ENCODE measurements around the gene ANGEL2.
A peak's percentile ranks its signal among the peaks of the same experiment; 100 is the strongest.
"Not testable (repeated sequence)": the region's sequence is repeated elsewhere in the genome, so short reads cannot be mapped to it uniquely, and the experiment has no call there.

The ANGEL2 gene

GRCh38 chr1:213015099-213016050 is at the start of gene ANGEL2:
TSS of gene ANGEL2 (minus strand) at chr1:213015867. CDS start at chr1:213015671, 196 bp downstream.
- DNase-seq (ENCODE audit: low spot score) = peak; percentile 98

- DNase-seq (ENCODE audit: low spot score) = no peak
These were observed 45.6 kb upstream of the ANGEL2 start for GRCh38 chr1:213061263-213061662.

GRCh38 chr1:213060836-213061235 is 45.2 kb upstream of the ANGEL2 start:
- DNase-seq (ENCODE audit: low spot score) = no peak

GRCh38 chr1:213057264-213058059 is 41.8 kb upstream of the ANGEL2 start:
- DNase-seq (ENCODE audit: low spot score) = no peak

GRCh38 chr1:213055767-213056166 is 40.1 kb upstream of the ANGEL2 start:
- DNase-seq (ENCODE audit: low spot score) = no peak

- DNase-seq (ENCODE audit: low spot score) = no peak
These were observed 39.3 kb upstream of the ANGEL2 start for GRCh38 chr1:213054733-213055591.

GRCh38 chr1:213054142-213054541 is 38.5 kb upstream of the ANGEL2 start:
- DNase-seq (ENCODE audit: low spot score) = no peak

- no peak for DNase-seq (ENCODE audit: low spot score)
These were observed 37.8 kb upstream of the ANGEL2 start for GRCh38 chr1:213053455-213053854.

- DNase-seq (ENCODE audit: low spot score) = no peak
These were observed 36.2 kb upstream of the ANGEL2 start for GRCh38 chr1:213051881-213052202.

- DNase-seq (ENCODE audit: low spot score) = peak; percentile 88
These were observed 35.6 kb upstream of the ANGEL2 start, which contains the start of gene RPS6KC1 for GRCh38 chr1:213051127-213051880. TSS of gene RPS6KC1 (plus strand) at chr1:213051241. CDS start at chr1:213051405, 164 bp downstream.

- DNase-seq (ENCODE audit: low spot score) = no peak
These were observed 35.1 kb upstream of the ANGEL2 start for GRCh38 chr1:213050745-213051126.

GRCh38 chr1:213049232-213049631 is 33.6 kb upstream of the ANGEL2 start:
- DNase-seq (ENCODE audit: low spot score) = no peak

- not testable (repeated sequence) for DNase-seq (ENCODE audit: low spot score)
These were observed 29.9 kb upstream of the ANGEL2 start for GRCh38 chr1:213045321-213046226.

GRCh38 chr1:213041443-213041842 is 25.8 kb upstream of the ANGEL2 start:
- DNase-seq (ENCODE audit: low spot score) = no peak

GRCh38 chr1:213035573-213035972 is 19.9 kb upstream of the ANGEL2 start:
- DNase-seq (ENCODE audit: low spot score) = no peak

- DNase-seq (ENCODE audit: low spot score) = no peak
These were observed 19.0 kb upstream of the ANGEL2 start for GRCh38 chr1:213034713-213035112.

- no peak for DNase-seq (ENCODE audit: low spot score)
These were observed 17.0 kb upstream of the ANGEL2 start for GRCh38 chr1:213032651-213033050.

GRCh38 chr1:213027024-213027423 is 11.4 kb upstream of the ANGEL2 start:
- not testable (repeated sequence) for DNase-seq (ENCODE audit: low spot score)

GRCh38 chr1:213020016-213020415 is 4.3 kb upstream of the ANGEL2 start:
- no peak for DNase-seq (ENCODE audit: low spot score)

GRCh38 chr1:213019450-213019849 is 3.8 kb upstream of the ANGEL2 start:
- DNase-seq (ENCODE audit: low spot score) = no peak

All from cerebellar cortex (tissue), 1 donor.